Breast epithelium (tissue), 4 donors: ENCODE measurements around the gene ASAP2. TPM values are rescaled to one million over a fixed set of nuclear protein-coding genes. Genes with fewer than 3 reads are reported as not detected.
A peak's percentile ranks its signal among the peaks of the same experiment; 100 is the strongest.

Experiments used
- DNase-seq, 2 donors: peaks; one replicate each; pipeline ENCODE4 v3.0.0-alpha.2; 2019; ENCODE audit warnings: low spot score in 2 of 2
- H3K27ac ChIP-seq, 2 donors: fragments of 200-600 bp; sonication (generic) in 1 of 2; one replicate each; pipeline ENCODE4 v1.5.1; 2016 to 2019; ENCODE audit warnings: mild to moderate bottlenecking in 1 of 2
- H3K27me3 ChIP-seq, 2 donors: fragments of 200-600 bp; sonication (generic) in 1 of 2; one replicate each; pipeline versions ENCODE4 v1.5.1 to v1.6.0; 2017 to 2019; ENCODE audit warnings: control low read depth in 1 of 2, mild to moderate bottlenecking in 1 of 2
- H3K36me3 ChIP-seq: fragments of 200-600 bp; one replicate; pipeline ENCODE4 v1.5.1; 2019
- H3K4me1 ChIP-seq, 2 donors: fragments of 200-600 bp; sonication (generic); one replicate each; pipeline ENCODE4 v1.5.1; 2016 to 2019; ENCODE audit warnings: control low read depth in 1 of 2
- H3K4me3 ChIP-seq, 3 donors: fragments of 200-600 bp; sonication (generic); 1 replicate in 2 of 3; 2 replicates in 1 of 3; pipeline ENCODE4 v1.5.1; 2016 to 2019; ENCODE audit warnings: mild to moderate bottlenecking in 3 of 3, moderate library complexity in 2 of 3
- H3K9me3 ChIP-seq, 2 donors: fragments of 200-600 bp; sonication (generic) in 1 of 2; one replicate each; pipeline ENCODE4 v1.5.1; 2016 to 2019; ENCODE audit warnings: control low read depth in 1 of 2
- CTCF ChIP-seq, 3 donors: fragments of 450-650 bp; IDR thresholded peaks; one replicate each; pipeline ENCODE4 v1.5.1; 2016 to 2017; ENCODE audit warnings: antibody characterized with exemption in 3 of 3, mild to moderate bottlenecking in 3 of 3, moderate library complexity in 3 of 3
- POLR2A ChIP-seq: fragments of 450-650 bp; IDR thresholded peaks from one replicate; pipeline ENCODE4 v1.6.1; 2016; ENCODE audit warnings: antibody characterized with exemption, mild to moderate bottlenecking, moderate library complexity
- POLR2AphosphoS5 ChIP-seq, 3 donors: sonication (generic); formaldehyde crosslinking; IDR thresholded peaks; one replicate each; pipeline ENCODE4 v1.6.1; 2017; ENCODE audit warnings: antibody characterized with exemption in 3 of 3
- intact Hi-C: fragments of 100-400 bp; cut with DNase I; formaldehyde crosslinking; loops from one replicate; pipeline ENCODE4 v1.15.1; 2023; ENCODE audit warnings: low total_unique reads
- total RNA-seq, 3 donors: library from RNA; depleted of rRNA; stranded (reverse); fragments of >200 nt; gene quantifications; one replicate each; pipeline ENCODE4 v1.1.0, GENCODE V29; 2016

The ASAP2 gene
- total RNA-seq, 3 donors from 2014 or later = 14.5 to 24.2 (median 21.0) TPM

- no peaks in the 10 kb centered on the region for H3K9me3 ChIP-seq
- no peaks in the 10 kb centered on the region for H3K36me3 ChIP-seq
- peak in 1 of 2 donors; percentile 17 for DNase-seq
- TF ChIP-seq POLR2A (no peak), POLR2AphosphoS5 (IDR thresholded peaks at IDR 0.05) (no peak), CTCF (IDR thresholded peaks at IDR 0.05) (no peak)
- no peaks in the 10 kb centered on the region for H3K27me3 ChIP-seq
- peaks cover 3 to 5% of the 10 kb centered on the region in 2 donors for H3K4me1 ChIP-seq
- H3K4me3 ChIP-seq = no peak overlapping the region
- H3K27ac ChIP-seq = no peak overlapping the region
- intact Hi-C loops = no loop called here
Measured at GRCh38 chr2:9247177-9247576, 40.6 kb downstream of the ASAP2 start.

GRCh38 chr2:9247786-9248185 is 41.2 kb downstream of the ASAP2 start:
- Histone ChIP-seq H3K36me3 (no peaks in the 10 kb centered on the region), H3K4me3 (no peak overlapping the region), H3K4me1 (peaks cover 3 to 7% of the 10 kb centered on the region in 2 donors), H3K27ac (peak overlapping the region; percentile 10 to 21), H3K27me3 (no peaks in the 10 kb centered on the region), H3K9me3 (no peaks in the 10 kb centered on the region)
- TF ChIP-seq POLR2A (no peak), CTCF (IDR thresholded peaks at IDR 0.05) (no peak), POLR2AphosphoS5 (IDR thresholded peaks at IDR 0.05) (no peak)
- DNase-seq = peak in 1 of 2 donors; percentile 35
- intact Hi-C loops = no loop called here

GRCh38 chr2:9248363-9248762 is 41.8 kb downstream of the ASAP2 start:
- Histone ChIP-seq H3K36me3 (no peaks in the 10 kb centered on the region), H3K27ac (no peak overlapping the region), H3K9me3 (no peaks in the 10 kb centered on the region), H3K4me3 (no peak overlapping the region), H3K27me3 (no peaks in the 10 kb centered on the region), H3K4me1 (peaks cover 3 to 7% of the 10 kb centered on the region in 2 donors)
- no peak for TF ChIP-seq POLR2A
- TF ChIP-seq POLR2AphosphoS5 (IDR thresholded peaks at IDR 0.05) = no peak
- no peak for TF ChIP-seq CTCF (IDR thresholded peaks at IDR 0.05)
- DNase-seq = peak in 1 of 2 donors; percentile 20
- intact Hi-C loops = no loop called here

DNA sequence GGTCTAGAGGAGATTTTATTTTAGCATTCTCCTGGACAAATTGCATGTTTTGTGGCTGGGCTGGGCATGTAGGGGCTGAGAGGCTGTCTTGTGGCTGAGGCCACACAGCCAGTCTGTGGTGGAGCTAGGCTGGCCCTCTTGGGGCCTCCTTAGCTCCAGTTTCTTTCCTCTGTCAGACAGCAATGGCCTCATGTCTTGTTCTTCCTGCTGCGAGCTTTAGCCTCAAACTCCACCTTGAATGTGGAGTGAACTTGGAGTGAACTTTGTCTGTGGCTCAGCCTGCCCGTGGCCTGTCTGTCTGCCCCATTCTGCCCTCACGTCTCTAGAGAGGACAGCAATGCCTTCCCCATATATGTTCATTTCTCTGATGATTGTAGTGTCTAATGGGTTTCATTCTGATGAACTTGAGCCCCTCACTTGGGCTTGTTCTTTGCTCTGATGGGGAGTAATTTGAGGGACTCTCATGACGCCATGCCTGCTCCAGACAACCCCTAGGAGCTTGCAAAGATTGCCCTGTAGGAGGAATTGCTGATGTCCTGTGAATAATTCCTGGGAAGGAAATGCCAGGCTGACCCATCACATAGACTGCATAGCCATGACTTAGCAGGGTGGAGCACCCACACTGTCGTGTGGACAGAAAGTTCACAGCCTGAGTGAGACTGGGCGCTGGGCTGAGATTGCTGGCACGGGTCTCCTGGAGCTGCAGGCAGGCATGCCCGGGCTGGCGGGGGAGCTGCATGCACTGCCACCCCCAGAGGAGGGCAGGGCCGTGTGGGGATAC is 42.6 kb downstream of the ASAP2 start:
- no peak for DNase-seq
- TF ChIP-seq POLR2AphosphoS5 (IDR thresholded peaks at IDR 0.05) = no peak
- TF ChIP-seq POLR2A = no peak
- TF ChIP-seq CTCF (IDR thresholded peaks at IDR 0.05) = no peak
- no peaks in the 10 kb centered on the region for H3K36me3 ChIP-seq
- no peak overlapping the region for H3K4me3 ChIP-seq
- H3K9me3 ChIP-seq = no peaks in the 10 kb centered on the region
- peak overlapping the region in 1 of 2 donors; percentile 74 for H3K27ac ChIP-seq
- peaks cover 3 to 7% of the 10 kb centered on the region in 2 donors for H3K4me1 ChIP-seq
- no peaks in the 10 kb centered on the region for H3K27me3 ChIP-seq
- intact Hi-C loops = no loop called here

DNA sequence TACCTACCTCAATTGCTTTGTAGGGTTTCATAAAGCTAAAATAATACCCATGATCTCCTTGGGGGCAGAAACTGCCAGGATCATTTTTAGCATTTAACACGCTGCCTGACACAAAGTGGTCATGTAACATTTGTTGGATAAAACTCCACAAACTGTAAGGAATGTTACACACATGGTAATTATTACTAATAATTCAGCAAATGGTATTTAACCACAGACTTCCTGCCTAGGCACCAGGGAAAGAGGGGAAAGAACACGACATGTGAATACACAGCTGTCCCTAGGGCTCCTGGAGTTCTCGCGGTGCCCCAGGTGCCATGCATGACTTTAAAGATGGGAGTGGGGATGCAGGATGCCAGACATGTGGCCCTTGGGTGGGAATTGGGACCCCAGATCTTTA is 43.5 kb downstream of the ASAP2 start:
- Histone ChIP-seq H3K36me3 (no peaks in the 10 kb centered on the region), H3K27me3 (no peaks in the 10 kb centered on the region), H3K27ac (peak overlapping the region in 1 of 2 donors; percentile 74), H3K4me1 (peaks cover 3 to 7% of the 10 kb centered on the region in 2 donors), H3K4me3 (no peak overlapping the region), H3K9me3 (no peaks in the 10 kb centered on the region)
- intact Hi-C loops = no loop called here
- no peak for TF ChIP-seq CTCF (IDR thresholded peaks at IDR 0.05)
- TF ChIP-seq POLR2A = no peak
- no peak for TF ChIP-seq POLR2AphosphoS5 (IDR thresholded peaks at IDR 0.05)
- no peak for DNase-seq
